Neutrophil (primary cell): Measurements from ENCODE around the gene ATP11A.

ENCODE experiments used
- H3K27ac ChIP-seq: fragments of 200-600 bp; sonication (generic); 2 replicates; pipeline ENCODE4 v1.5.1; 2016; ENCODE audit warnings: mild to moderate bottlenecking, moderate library complexity
- H3K27me3 ChIP-seq: fragments of 200-600 bp; sonication (generic); 2 replicates; pipeline ENCODE4 v1.6.0; 2016; ENCODE audit warnings: mild to moderate bottlenecking
- H3K36me3 ChIP-seq: fragments of 200-600 bp; sonication (generic); 2 replicates; pipeline ENCODE4 v1.5.1; 2017
- H3K4me1 ChIP-seq, 2 experiments: fragments of 200-600 bp in 1 of 2; sonication (generic) in 1 of 2; 1 replicate in 1 of 2; 2 replicates in 1 of 2; pipeline versions ENCODE4 v1.5.1 to v1.6.1; 2013 to 2016; ENCODE audit warnings: low read depth in 1 of 2, low read length in 1 of 2, mild to moderate bottlenecking in 1 of 2, moderate library complexity in 1 of 2; ENCODE audit not compliant: control insufficient read depth in 1 of 2, insufficient read depth in 1 of 2
- H3K4me3 ChIP-seq, 2 experiments: fragments of 200-600 bp in 1 of 2; sonication (generic) in 1 of 2; 1 replicate in 1 of 2; 2 replicates in 1 of 2; pipeline ENCODE4 v1.5.1; 2013 to 2016; ENCODE audit warnings: low read depth in 1 of 2, low read length in 1 of 2, mild to moderate bottlenecking in 1 of 2, moderate library complexity in 1 of 2
- H3K9me3 ChIP-seq: fragments of 200-600 bp; sonication (generic); 2 replicates; pipeline ENCODE4 v1.5.1; 2016
- TF ChIP-seq, protein P1 (sequence below): fragments of 200-600 bp; sonication (generic); IDR thresholded peaks from 2 replicates; pipeline ENCODE4 v1.5.1; 2016; ENCODE audit warnings: antibody characterized with exemption

ATP11A gene

DNA sequence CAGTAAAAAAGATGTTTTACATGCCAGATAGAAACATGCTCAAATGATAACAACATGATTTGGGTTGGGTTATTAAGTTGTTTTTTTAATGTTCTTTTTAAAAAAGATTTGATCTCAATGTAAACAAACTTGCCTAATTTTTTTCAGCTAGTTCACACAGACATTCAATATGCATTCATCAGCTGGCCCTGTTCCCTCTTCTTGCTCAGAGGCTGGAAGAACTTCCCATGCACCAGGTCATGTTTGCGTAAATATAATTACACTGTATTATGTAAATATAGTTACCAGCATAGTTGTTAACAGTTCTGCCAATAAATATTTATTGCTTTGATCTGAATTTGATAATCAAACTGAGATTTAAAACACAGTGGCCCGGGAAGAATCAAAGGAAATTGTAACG lies 70.6 kb downstream of the ATP11A start:
- TF ChIP-seq, protein P1, sequence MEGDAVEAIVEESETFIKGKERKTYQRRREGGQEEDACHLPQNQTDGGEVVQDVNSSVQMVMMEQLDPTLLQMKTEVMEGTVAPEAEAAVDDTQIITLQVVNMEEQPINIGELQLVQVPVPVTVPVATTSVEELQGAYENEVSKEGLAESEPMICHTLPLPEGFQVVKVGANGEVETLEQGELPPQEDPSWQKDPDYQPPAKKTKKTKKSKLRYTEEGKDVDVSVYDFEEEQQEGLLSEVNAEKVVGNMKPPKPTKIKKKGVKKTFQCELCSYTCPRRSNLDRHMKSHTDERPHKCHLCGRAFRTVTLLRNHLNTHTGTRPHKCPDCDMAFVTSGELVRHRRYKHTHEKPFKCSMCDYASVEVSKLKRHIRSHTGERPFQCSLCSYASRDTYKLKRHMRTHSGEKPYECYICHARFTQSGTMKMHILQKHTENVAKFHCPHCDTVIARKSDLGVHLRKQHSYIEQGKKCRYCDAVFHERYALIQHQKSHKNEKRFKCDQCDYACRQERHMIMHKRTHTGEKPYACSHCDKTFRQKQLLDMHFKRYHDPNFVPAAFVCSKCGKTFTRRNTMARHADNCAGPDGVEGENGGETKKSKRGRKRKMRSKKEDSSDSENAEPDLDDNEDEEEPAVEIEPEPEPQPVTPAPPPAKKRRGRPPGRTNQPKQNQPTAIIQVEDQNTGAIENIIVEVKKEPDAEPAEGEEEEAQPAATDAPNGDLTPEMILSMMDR, result no peak
- Histone ChIP-seq H3K27me3 (no peaks in the 10 kb centered on the region), H3K36me3 (peaks cover 40% of the 10 kb centered on the region), H3K9me3 (no peaks in the 10 kb centered on the region), H3K27ac (no peak overlapping the region), H3K4me1 (peaks cover 26 to 30% of the 10 kb centered on the region in 2 experiments), H3K4me3 (no peak overlapping the region)

DNA sequence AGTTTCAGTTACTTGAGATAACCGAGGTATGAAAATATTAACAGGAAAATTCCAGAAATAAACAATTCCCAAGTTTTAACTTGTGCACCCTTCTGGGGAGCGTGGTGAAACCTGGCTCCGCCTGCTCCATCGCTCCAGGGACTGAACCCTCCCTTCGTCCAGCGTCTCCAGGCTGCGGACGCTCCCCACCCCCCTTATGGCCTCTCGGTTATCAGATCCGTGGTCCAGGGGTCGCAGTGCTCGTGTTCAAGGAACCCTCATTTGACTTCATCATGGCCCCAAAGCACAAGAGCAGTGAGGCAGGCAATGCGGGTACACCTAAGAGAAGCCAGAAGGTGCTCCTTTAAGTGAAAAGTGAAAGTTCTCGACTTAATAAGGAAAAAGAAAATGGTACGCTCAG lies 71.1 kb downstream of the ATP11A start:
- TF ChIP-seq, protein P1, result no peak
- peaks cover 37% of the 10 kb centered on the region for H3K36me3 ChIP-seq
- H3K27ac ChIP-seq, result no peak overlapping the region
- no peak overlapping the region for H3K4me3 ChIP-seq
- H3K4me1 ChIP-seq, result peaks cover 26 to 30% of the 10 kb centered on the region in 2 experiments
- no peaks in the 10 kb centered on the region for H3K27me3 ChIP-seq
- H3K9me3 ChIP-seq, result no peaks in the 10 kb centered on the region

DNA sequence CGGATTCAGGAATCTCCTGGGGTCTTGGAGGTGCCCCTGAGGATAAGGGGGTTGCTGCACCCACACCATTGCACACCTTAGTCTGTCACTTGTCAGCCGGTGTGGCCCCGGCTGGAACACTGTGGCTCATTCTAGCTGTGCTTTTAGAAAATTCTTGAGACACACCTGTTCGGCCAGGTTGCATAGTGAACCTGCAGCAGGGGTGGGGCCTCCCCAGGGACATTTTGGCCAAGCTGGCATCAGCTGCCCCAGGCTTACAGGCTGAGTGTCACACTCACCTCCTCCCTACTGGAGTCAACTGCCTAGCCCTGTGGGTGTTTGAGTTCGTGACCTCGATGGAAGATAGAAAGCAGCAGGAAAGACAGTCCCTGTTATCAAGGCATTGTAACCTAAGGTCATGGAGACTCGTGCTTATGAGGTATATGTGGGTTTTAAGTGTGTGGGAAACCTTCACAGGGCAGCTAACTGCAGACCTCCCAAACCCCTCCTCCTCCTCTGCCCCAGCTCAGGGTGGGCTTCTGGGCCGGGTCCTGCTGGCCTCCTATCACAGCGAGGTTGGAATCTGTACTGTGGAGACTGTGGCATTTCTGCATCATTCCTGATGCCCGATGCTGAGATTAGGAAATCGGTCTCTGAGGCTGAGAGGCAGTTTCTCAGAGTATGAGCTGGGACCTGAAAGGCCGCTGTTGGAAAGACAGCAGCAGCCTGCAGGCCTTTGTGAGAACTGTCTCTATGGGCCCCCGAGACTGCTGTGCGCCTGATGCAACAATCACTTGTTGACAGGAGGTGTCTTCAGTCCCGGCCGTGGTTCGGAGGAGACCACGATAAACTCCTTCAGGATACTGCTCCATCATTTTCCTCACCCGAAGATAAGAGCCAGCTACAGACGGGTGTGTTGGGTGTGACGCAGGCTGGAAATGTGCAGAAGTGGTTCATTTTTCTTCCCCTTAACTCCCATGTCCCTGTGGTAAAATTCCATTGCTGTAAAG lies 72.2 kb downstream of the ATP11A start:
- Histone ChIP-seq H3K4me1 (peaks cover 21 to 23% of the 10 kb centered on the region in 2 experiments), H3K4me3 (no peak overlapping the region), H3K27me3 (no peaks in the 10 kb centered on the region), H3K36me3 (peaks cover 27% of the 10 kb centered on the region), H3K9me3 (no peaks in the 10 kb centered on the region), H3K27ac (no peak overlapping the region)
- TF ChIP-seq, protein P1, result no peak

DNA sequence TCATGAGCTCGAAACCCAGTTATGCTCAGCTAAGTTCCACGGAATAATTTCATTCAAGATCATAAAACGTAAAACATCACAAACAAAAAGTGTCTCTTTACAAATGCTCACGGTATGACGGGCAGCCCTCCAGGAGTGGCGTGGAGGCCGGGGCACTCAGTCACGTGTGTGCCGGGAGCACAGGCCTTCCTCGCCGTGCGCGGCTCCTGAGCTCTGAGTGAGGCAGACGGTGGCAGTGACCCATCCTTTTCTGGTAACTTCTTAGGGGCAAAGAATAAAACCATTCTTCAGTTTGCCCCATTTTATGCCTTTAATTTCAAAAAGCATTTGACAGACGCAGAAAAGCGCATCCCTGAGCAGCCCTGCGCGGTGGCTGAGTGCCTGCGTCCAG lies 72.8 kb downstream of the ATP11A start:
- TF ChIP-seq, protein P1, result no peak
- Histone ChIP-seq H3K4me3 (no peak overlapping the region), H3K36me3 (peaks cover 27% of the 10 kb centered on the region), H3K9me3 (no peaks in the 10 kb centered on the region), H3K4me1 (peaks cover 14 to 16% of the 10 kb centered on the region in 2 experiments), H3K27ac (no peak overlapping the region), H3K27me3 (no peaks in the 10 kb centered on the region)

GRCh38 chr13:112764028-112764427 lies 74.2 kb downstream of the ATP11A start:
- peaks cover 28% of the 10 kb centered on the region for H3K36me3 ChIP-seq
- no peaks in the 10 kb centered on the region for H3K27me3 ChIP-seq
- TF ChIP-seq, protein P1, result no peak
- no peak overlapping the region for H3K27ac ChIP-seq
- no peak overlapping the region for H3K4me3 ChIP-seq
- peaks cover 3 to 5% of the 10 kb centered on the region in 2 experiments for H3K4me1 ChIP-seq
- no peaks in the 10 kb centered on the region for H3K9me3 ChIP-seq
